ENCODE measurements around the gene RGS17.

Gene RGS17

GRCh38 chr6:153083869-153084268, 47.2 kb downstream of the RGS17 start:
- no peak for DNase-seq (ENCODE audit: low spot score)

- DNase-seq (ENCODE audit: low spot score), result no peak
These were observed 49.2 kb downstream of the RGS17 start for GRCh38 chr6:153081914-153082313.

GRCh38 chr6:153076431-153076830, 54.7 kb downstream of the RGS17 start:
- DNase-seq (ENCODE audit: low spot score), result no peak

- no peak for DNase-seq (ENCODE audit: low spot score)
These were observed 56.3 kb downstream of the RGS17 start for GRCh38 chr6:153074761-153075160.

- DNase-seq (ENCODE audit: low spot score), result no peak
These were observed 57.2 kb downstream of the RGS17 start for GRCh38 chr6:153073841-153074240.

GRCh38 chr6:153070756-153071155, 60.3 kb downstream of the RGS17 start:
- DNase-seq (ENCODE audit: low spot score), result no peak

GRCh38 chr6:153069897-153070296, 61.2 kb downstream of the RGS17 start:
- no peak for DNase-seq (ENCODE audit: low spot score)

- no peak for DNase-seq (ENCODE audit: low spot score)
These were observed 65.9 kb downstream of the RGS17 start for GRCh38 chr6:153065222-153065621.

GRCh38 chr6:153063936-153064335, 67.1 kb downstream of the RGS17 start:
- DNase-seq (ENCODE audit: low spot score), result no peak

- DNase-seq (ENCODE audit: low spot score), result no peak
These were observed 68.6 kb downstream of the RGS17 start for GRCh38 chr6:153062516-153062915.

- no peak for DNase-seq (ENCODE audit: low spot score)
These were observed 71.3 kb downstream of the RGS17 start for GRCh38 chr6:153059757-153060156.

GRCh38 chr6:153059311-153059710, 71.8 kb downstream of the RGS17 start:
- no peak for DNase-seq (ENCODE audit: low spot score)

GRCh38 chr6:153058909-153059308, 72.2 kb downstream of the RGS17 start:
- no peak for DNase-seq (ENCODE audit: low spot score)

- DNase-seq (ENCODE audit: low spot score), result no peak
These were observed 72.8 kb downstream of the RGS17 start for GRCh38 chr6:153058291-153058690.

GRCh38 chr6:153056308-153056707, 74.8 kb downstream of the RGS17 start:
- no peak for DNase-seq (ENCODE audit: low spot score)

GRCh38 chr6:153051801-153052200, 79.3 kb downstream of the RGS17 start:
- DNase-seq (ENCODE audit: low spot score), result no peak

GRCh38 chr6:153048631-153049030, 82.5 kb downstream of the RGS17 start:
- DNase-seq (ENCODE audit: low spot score), result no peak

- DNase-seq (ENCODE audit: low spot score), result no peak
These were observed 83.7 kb downstream of the RGS17 start for GRCh38 chr6:153047386-153047785.

GRCh38 chr6:153045271-153045670, 85.8 kb downstream of the RGS17 start:
- no peak for DNase-seq (ENCODE audit: low spot score)

GRCh38 chr6:153044295-153044694, 86.8 kb downstream of the RGS17 start:
- DNase-seq (ENCODE audit: low spot score), result peak; percentile 28

- no peak for DNase-seq (ENCODE audit: low spot score)
These were observed 87.4 kb downstream of the RGS17 start for GRCh38 chr6:153043719-153044118.

GRCh38 chr6:153038378-153039057, 92.6 kb downstream of the RGS17 start:
- DNase-seq (ENCODE audit: low spot score), result peak; percentile 28

- no peak for DNase-seq (ENCODE audit: low spot score)
These were observed 96.9 kb downstream of the RGS17 start for GRCh38 chr6:153034139-153034538.

- DNase-seq (ENCODE audit: low spot score), result peak; percentile 56
These were observed 98.7 kb downstream of the RGS17 start for GRCh38 chr6:153032255-153032882.

Measured in kidney capillary endothelial cell (primary cell).